AG09319 (cell line): ENCODE results near the gene KLK4.
"Not testable (repeated sequence)": the region's sequence is repeated elsewhere in the genome, so short reads cannot be mapped to it uniquely, and the experiment has no call there.

Experiments used
- DNase-seq: peaks from one replicate; pipeline ENCODE4 v3.0.0-alpha.2; 2010; ENCODE audit warnings: low read depth; ENCODE audit errors: extremely low read depth
- CTCF ChIP-seq: IDR thresholded peaks from 2 replicates; pipeline ENCODE4 v1.5.1; 2011; ENCODE audit warnings: low read depth, mild to moderate bottlenecking, inconsistent platforms, low read length, moderate library complexity

The KLK4 gene

GRCh38 chr19:50902640-50903039, 8.6 kb downstream of the KLK4 start:
- TF ChIP-seq CTCF: no peak
- no peak for DNase-seq

- TF ChIP-seq CTCF: no peak
- no peak for DNase-seq
Measured at GRCh38 chr19:50899569-50899968, 11.6 kb downstream of the KLK4 start.

GRCh38 chr19:50898018-50898417, 13.2 kb downstream of the KLK4 start:
- DNase-seq: no peak
- no peak for TF ChIP-seq CTCF

GRCh38 chr19:50897612-50898011, 13.6 kb downstream of the KLK4 start:
- TF ChIP-seq CTCF: no peak
- DNase-seq: no peak

- TF ChIP-seq CTCF: no peak
- DNase-seq: no peak
Measured at GRCh38 chr19:50897191-50897607, 14.0 kb downstream of the KLK4 start.

- DNase-seq: no peak
- TF ChIP-seq CTCF: no peak
Measured at GRCh38 chr19:50896591-50897190, 14.5 kb downstream of the KLK4 start.

GRCh38 chr19:50896089-50896590, 15.1 kb downstream of the KLK4 start:
- not testable (repeated sequence) for DNase-seq
